ENCODE measurements around the gene MRI1.
A peak's percentile ranks its signal among the peaks of the same experiment; 100 is the strongest.

The MRI1 gene

DNA sequence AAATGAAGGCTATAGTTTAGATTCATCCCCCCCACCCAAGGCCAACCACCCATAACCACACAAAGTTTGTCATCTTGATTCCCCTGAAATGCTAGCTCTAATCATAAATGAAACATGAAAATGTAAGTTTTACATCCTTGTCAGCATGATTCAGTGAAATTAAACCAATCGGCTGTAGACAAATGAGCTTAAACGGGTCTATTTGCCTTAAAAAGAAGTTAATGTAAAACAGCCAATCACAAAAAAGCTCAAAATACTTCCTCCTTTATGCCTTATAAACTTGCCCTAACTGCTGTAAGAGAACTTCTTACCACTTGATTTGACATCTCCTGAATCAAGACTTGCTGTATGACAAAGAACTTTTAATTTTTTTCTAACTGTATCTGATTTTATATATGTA lies 34.5 kb upstream of the MRI1 start:
- DNase-seq (ENCODE audit: low read depth) = no peak
- TF ChIP-seq CTCF (conservative IDR thresholded peaks at IDR 0.05; ENCODE audit: low read depth, low read length) = no peak
- no peak overlapping the region for H3K4me3 ChIP-seq (ENCODE audit: low read length)

DNA sequence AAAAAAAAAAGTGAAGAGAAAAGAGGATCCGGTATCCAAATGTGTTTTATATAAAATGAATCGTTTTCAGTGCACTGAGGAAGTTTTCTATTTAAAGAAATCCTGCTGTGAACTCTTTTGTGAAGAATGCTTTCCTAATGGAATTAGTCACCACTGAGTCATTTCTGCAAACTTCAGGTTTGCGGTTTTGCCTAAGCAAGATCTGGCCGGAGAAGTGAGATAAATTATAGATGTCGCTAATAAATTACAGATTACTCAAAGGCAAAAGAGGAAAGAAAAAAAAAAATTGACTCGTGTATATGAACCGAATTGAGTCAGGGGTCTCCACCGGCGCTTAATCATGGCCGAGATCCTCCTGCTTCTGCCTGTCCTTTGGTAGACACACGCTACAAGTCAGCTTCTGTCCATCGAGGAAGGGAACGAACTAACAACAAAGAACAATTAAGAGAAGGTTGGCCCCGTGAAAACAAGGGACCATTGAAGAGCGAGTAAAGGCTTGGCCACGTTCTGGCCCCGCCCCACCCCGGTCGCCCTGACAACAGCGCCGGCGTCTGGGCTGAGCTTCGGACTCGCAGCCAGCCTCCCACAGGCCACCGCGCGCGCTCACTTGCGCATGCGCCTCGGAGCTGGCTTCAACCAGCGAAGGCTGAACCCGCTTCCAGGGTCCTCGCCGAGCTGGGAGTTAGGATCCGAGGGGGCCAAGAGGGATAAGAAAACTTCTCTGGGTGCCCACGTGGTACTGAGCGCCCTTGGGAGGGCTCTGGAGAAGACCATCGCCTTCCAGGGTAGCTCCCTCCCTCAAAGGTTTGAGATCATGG lies 33.0 kb upstream of the MRI1 start:
- peak; percentile 82 for DNase-seq (ENCODE audit: low read depth)
- peak overlapping the region; percentile 75 for H3K4me3 ChIP-seq (ENCODE audit: low read length)
- no peak for TF ChIP-seq CTCF (conservative IDR thresholded peaks at IDR 0.05; ENCODE audit: low read depth, low read length)

DNA sequence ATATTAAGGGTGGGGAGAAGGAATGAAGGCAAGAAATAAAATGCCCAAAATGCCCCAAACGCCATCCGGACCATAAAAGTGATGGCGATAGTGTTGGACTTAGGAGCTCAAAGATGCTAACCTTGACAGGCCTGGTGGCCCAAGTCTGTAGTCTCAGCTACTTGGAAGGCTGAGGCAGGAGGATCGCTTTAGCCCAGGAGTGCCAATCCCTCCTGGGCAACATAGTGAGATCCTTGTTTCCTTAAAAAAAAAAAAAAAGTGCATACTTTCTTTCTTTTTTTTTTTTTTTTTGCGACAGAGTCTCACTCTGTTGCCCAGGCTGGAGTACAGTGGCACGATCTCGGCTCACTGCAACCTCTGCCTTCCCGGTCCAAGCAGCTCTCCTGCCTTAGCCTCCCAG lies 32.0 kb upstream of the MRI1 start:
- peak overlapping the region; percentile 75 for H3K4me3 ChIP-seq (ENCODE audit: low read length)
- no peak for DNase-seq (ENCODE audit: low read depth)
- no peak for TF ChIP-seq CTCF (conservative IDR thresholded peaks at IDR 0.05; ENCODE audit: low read depth, low read length)

- DNase-seq (ENCODE audit: low read depth) = no peak
- H3K4me3 ChIP-seq (ENCODE audit: low read length) = no peak overlapping the region
- no peak for TF ChIP-seq CTCF (conservative IDR thresholded peaks at IDR 0.05; ENCODE audit: low read depth, low read length)
Observed at GRCh38 chr19:13734751-13735150, 29.6 kb upstream of the MRI1 start.

- no peak for DNase-seq (ENCODE audit: low read depth)
- TF ChIP-seq CTCF (conservative IDR thresholded peaks at IDR 0.05; ENCODE audit: low read depth, low read length) = no peak
Observed at GRCh38 chr19:13738073-13738472, 26.2 kb upstream of the MRI1 start.

GRCh38 chr19:13741893-13742292 lies 22.4 kb upstream of the MRI1 start:
- DNase-seq (ENCODE audit: low read depth) = no peak
- no peak overlapping the region for H3K4me3 ChIP-seq (ENCODE audit: low read length)
- no peak for TF ChIP-seq CTCF (conservative IDR thresholded peaks at IDR 0.05; ENCODE audit: low read depth, low read length)

More at GRCh38 chr19:13738073-13738472, 26.2 kb upstream of the MRI1 start:
- no peak overlapping the region for H3K4me3 ChIP-seq (ENCODE audit: low read length)

DNA sequence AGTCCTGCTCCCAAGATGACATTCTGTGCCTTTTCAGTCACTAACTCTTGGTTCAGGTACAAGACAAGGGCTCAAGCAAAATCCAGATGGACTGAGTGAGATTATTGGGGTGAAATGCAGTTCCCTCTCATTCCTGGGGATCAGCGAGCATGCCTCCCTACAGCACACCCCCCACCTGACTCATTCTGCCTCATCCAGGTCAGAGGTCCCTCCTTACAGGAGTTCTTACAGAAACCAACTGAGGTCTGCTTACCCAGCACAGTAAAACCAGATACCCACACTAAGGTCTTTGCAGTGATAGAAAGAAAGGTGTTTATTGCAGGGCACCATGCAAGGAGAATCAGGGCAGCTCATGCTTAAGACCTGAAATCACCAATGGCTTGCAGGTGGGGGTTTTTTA lies 21.6 kb upstream of the MRI1 start:
- no peak for TF ChIP-seq CTCF (conservative IDR thresholded peaks at IDR 0.05; ENCODE audit: low read depth, low read length)
- DNase-seq (ENCODE audit: low read depth) = no peak
- H3K4me3 ChIP-seq (ENCODE audit: low read length) = no peak overlapping the region

Measured in retinal pigment epithelial cell (primary cell).